Loucy (cell line): ENCODE results near the gene FOXJ3.

ENCODE experiments used
- H2AFZ ChIP-seq: fragments of 200-600 bp; sonication (generic); 2 replicates; pipeline ENCODE4 v1.6.0; 2016; ENCODE audit warnings: antibody characterized with exemption, mild to moderate bottlenecking, low read length, moderate library complexity
- H3F3A ChIP-seq: fragments of 200-600 bp; 2 replicates; pipeline ENCODE4 v1.6.0; 2016; ENCODE audit warnings: antibody characterized with exemption, low read depth, mild to moderate bottlenecking
- H3K27me3 ChIP-seq: fragments of 200-600 bp; sonication (generic); 2 replicates; pipeline ENCODE4 v1.6.1; 2014; ENCODE audit warnings: low read length, mild to moderate bottlenecking; ENCODE audit not compliant: insufficient read depth, poor library complexity, severe bottlenecking
- H3K36me3 ChIP-seq: fragments of 200-600 bp; sonication (generic); 2 replicates; pipeline ENCODE4 v1.6.1; 2016; ENCODE audit warnings: low read length; ENCODE audit not compliant: insufficient read depth
- H3K4me1 ChIP-seq: fragments of 200-600 bp; sonication (generic); 2 replicates; pipeline ENCODE4 v1.5.1; 2014; ENCODE audit warnings: low read length, mild to moderate bottlenecking; ENCODE audit not compliant: insufficient read depth, poor library complexity, severe bottlenecking
- H3K4me2 ChIP-seq: fragments of 200-600 bp; sonication (generic); 2 replicates; pipeline ENCODE4 v1.6.0; 2014; ENCODE audit warnings: antibody characterized with exemption, low read length, low read depth, mild to moderate bottlenecking; ENCODE audit not compliant: poor library complexity, severe bottlenecking
- H3K4me3 ChIP-seq: fragments of 200-600 bp; sonication (generic); 2 replicates; pipeline ENCODE4 v1.5.1; 2014; ENCODE audit warnings: low read length, mild to moderate bottlenecking, mixed read lengths; ENCODE audit not compliant: poor library complexity, severe bottlenecking
- H3K79me2 ChIP-seq: fragments of 200-600 bp; sonication (generic); 2 replicates; pipeline ENCODE4 v1.6.1; 2014; ENCODE audit warnings: low read length; ENCODE audit not compliant: insufficient read depth
- H3K9ac ChIP-seq: fragments of 200-600 bp; sonication (generic); 2 replicates; pipeline ENCODE4 v1.6.0; 2014; ENCODE audit warnings: mild to moderate bottlenecking, low read depth, low read length, moderate library complexity; ENCODE audit not compliant: poor library complexity, severe bottlenecking
- H3K9me2 ChIP-seq: fragments of 200-600 bp; sonication (generic); replicated peaks from 2 replicates; pipeline ENCODE4 v1.6.1; 2016; ENCODE audit warnings: low read depth, low read length, mixed read lengths
- H3K9me3 ChIP-seq: fragments of 200-600 bp; sonication (generic); 2 replicates; pipeline ENCODE4 v1.6.1; 2014; ENCODE audit warnings: mild to moderate bottlenecking, antibody characterized with exemption, low read length, low read depth; ENCODE audit not compliant: insufficient read depth
- H4K20me1 ChIP-seq: fragments of 200-600 bp; sonication (generic); 2 replicates; pipeline ENCODE4 v1.6.0; 2014; ENCODE audit warnings: antibody characterized with exemption, low read length, mild to moderate bottlenecking; ENCODE audit not compliant: insufficient read depth, poor library complexity, severe bottlenecking
- CTCF ChIP-seq: fragments of 200-600 bp; sonication (generic); conservative IDR thresholded peaks from 2 replicates; pipeline ENCODE4 v1.5.1; 2014; ENCODE audit warnings: mild to moderate bottlenecking, antibody characterized with exemption, low read length
- EZH2phosphoT487 ChIP-seq: fragments of 200-600 bp; IDR thresholded peaks from 2 replicates; pipeline ENCODE4 v1.6.1; 2018; ENCODE audit warnings: antibody characterized with exemption, mild to moderate bottlenecking, moderate library complexity, borderline replicate concordance

The FOXJ3 gene

GRCh38 chr1:42168763-42169162 is 166.3 kb downstream of the FOXJ3 start:
- no peaks in the 10 kb centered on the region for H3K27me3 ChIP-seq
- no peaks in the 10 kb centered on the region for H3K36me3 ChIP-seq
- H3K4me3 ChIP-seq = no peak overlapping the region
- no peak overlapping the region for H3K4me2 ChIP-seq
- TF ChIP-seq EZH2phosphoT487 (no peak), CTCF (no peak)
- no peaks in the 10 kb centered on the region for H3K9me2 ChIP-seq
- H3K79me2 ChIP-seq = no peaks in the 10 kb centered on the region
- no peaks in the 10 kb centered on the region for H3F3A ChIP-seq
- no peak overlapping the region for H2AFZ ChIP-seq
- no peaks in the 10 kb centered on the region for H3K4me1 ChIP-seq
- H3K9ac ChIP-seq = no peak overlapping the region
- no peaks in the 10 kb centered on the region for H3K9me3 ChIP-seq
- no peaks in the 10 kb centered on the region for H4K20me1 ChIP-seq

- Histone ChIP-seq H3K9me2 (no peaks in the 10 kb centered on the region), H3K4me1 (no peaks in the 10 kb centered on the region), H3K36me3 (no peaks in the 10 kb centered on the region), H3K27me3 (no peaks in the 10 kb centered on the region), H4K20me1 (no peaks in the 10 kb centered on the region), H3K9ac (no peak overlapping the region), H3K79me2 (no peaks in the 10 kb centered on the region), H3K9me3 (no peaks in the 10 kb centered on the region), H3F3A (no peaks in the 10 kb centered on the region), H2AFZ (no peak overlapping the region), H3K4me3 (no peak overlapping the region), H3K4me2 (no peak overlapping the region)
- TF ChIP-seq EZH2phosphoT487 (no peak), CTCF (no peak)
Observed at GRCh38 chr1:42168391-42168670, 166.7 kb downstream of the FOXJ3 start.

- Histone ChIP-seq H3K9me2 (no peaks in the 10 kb centered on the region), H3K4me2 (no peak overlapping the region), H3K36me3 (no peaks in the 10 kb centered on the region), H4K20me1 (no peaks in the 10 kb centered on the region), H2AFZ (no peak overlapping the region), H3K9ac (no peak overlapping the region), H3K27me3 (no peaks in the 10 kb centered on the region), H3F3A (no peaks in the 10 kb centered on the region), H3K4me3 (no peak overlapping the region), H3K9me3 (no peaks in the 10 kb centered on the region), H3K4me1 (no peaks in the 10 kb centered on the region), H3K79me2 (no peaks in the 10 kb centered on the region)
- no peak for TF ChIP-seq EZH2phosphoT487
- TF ChIP-seq CTCF = no peak
Observed at GRCh38 chr1:42167611-42168390, 167.2 kb downstream of the FOXJ3 start.
